ENCODE results near the gene CASZ1. TPM values are rescaled to one million over a fixed set of nuclear protein-coding genes. Genes with fewer than 3 reads are reported as not detected.

Gene CASZ1
- total and polyA plus RNA-seq, 2 donors (not counting 1 experiment from before 2014, with no cell fraction given), result 0.34 to 0.50 TPM

GRCh38 chr1:10657088-10657847 lies 139.2 kb downstream of the CASZ1 start:
- no peak for TF ChIP-seq EZH2 (IDR thresholded peaks at IDR 0.05; ENCODE audit: low read length, missing control alignments)
- no peak for TF ChIP-seq CTCF (conservative IDR thresholded peaks at IDR 0.05 in 1 of 2, IDR thresholded peaks at IDR 0.05 in 1 of 2; ENCODE audit: low read depth in 1 of 2, low read length in 2 of 2)
- H3K36me3 ChIP-seq (ENCODE audit: control insufficient read depth, insufficient read depth, low read length), result no peaks in the 10 kb centered on the region
- no peaks in the 10 kb centered on the region for H3K4me1 ChIP-seq (ENCODE audit: control insufficient read depth, extremely low read depth, insufficient read depth, low read length)
- no peaks in the 10 kb centered on the region for H3K9me3 ChIP-seq (ENCODE audit: control insufficient read depth, insufficient read depth, low read depth, low read length)
- no peaks in the 10 kb centered on the region for H4K20me1 ChIP-seq (ENCODE audit: control insufficient read depth, extremely low read depth, insufficient read depth, low read length)
- no peak overlapping the region for H3K4me2 ChIP-seq (ENCODE audit: extremely low read depth, insufficient read depth, low read length)
- H2AFZ ChIP-seq (ENCODE audit: low read length), result no peak overlapping the region
- no peaks in the 10 kb centered on the region for H3K27me3 ChIP-seq (ENCODE audit: control insufficient read depth, insufficient read depth, low read length)
- H3K4me3 ChIP-seq (replicated peaks in 1 of 4; ENCODE audit: control extremely low read depth in 1 of 4, insufficient read depth in 1 of 4, low read depth in 3 of 4, low read length in 4 of 4), result no peak overlapping the region
- no peak overlapping the region for H3K27ac ChIP-seq (ENCODE audit: insufficient read depth, low read length)
- DNase-seq (ENCODE audit: low read depth in 2 of 2), result no peak
- H3K79me2 ChIP-seq (ENCODE audit: control insufficient read depth, insufficient read depth, low read length), result no peaks in the 10 kb centered on the region
- no peak overlapping the region for H3K9ac ChIP-seq (ENCODE audit: insufficient read depth, low read length)

GRCh38 chr1:10656431-10656830 lies 140.0 kb downstream of the CASZ1 start:
- Histone ChIP-seq H3K27ac (ENCODE audit: insufficient read depth, low read length) (no peak overlapping the region), H3K9ac (ENCODE audit: insufficient read depth, low read length) (no peak overlapping the region), H3K27me3 (ENCODE audit: control insufficient read depth, insufficient read depth, low read length) (no peaks in the 10 kb centered on the region), H3K4me2 (ENCODE audit: extremely low read depth, insufficient read depth, low read length) (no peak overlapping the region), H4K20me1 (ENCODE audit: control insufficient read depth, extremely low read depth, insufficient read depth, low read length) (no peaks in the 10 kb centered on the region), H3K79me2 (ENCODE audit: control insufficient read depth, insufficient read depth, low read length) (no peaks in the 10 kb centered on the region), H3K9me3 (ENCODE audit: control insufficient read depth, insufficient read depth, low read depth, low read length) (no peaks in the 10 kb centered on the region), H3K4me1 (ENCODE audit: control insufficient read depth, extremely low read depth, insufficient read depth, low read length) (no peaks in the 10 kb centered on the region), H3K4me3 (replicated peaks in 1 of 4; ENCODE audit: control extremely low read depth in 1 of 4, insufficient read depth in 1 of 4, low read depth in 3 of 4, low read length in 4 of 4) (no peak overlapping the region), H3K36me3 (ENCODE audit: control insufficient read depth, insufficient read depth, low read length) (no peaks in the 10 kb centered on the region), H2AFZ (ENCODE audit: low read length) (no peak overlapping the region)
- no peak for TF ChIP-seq CTCF (conservative IDR thresholded peaks at IDR 0.05 in 1 of 2, IDR thresholded peaks at IDR 0.05 in 1 of 2; ENCODE audit: low read depth in 1 of 2, low read length in 2 of 2)
- TF ChIP-seq EZH2 (IDR thresholded peaks at IDR 0.05; ENCODE audit: low read length, missing control alignments), result no peak
- no peak for DNase-seq (ENCODE audit: low read depth in 2 of 2)

GRCh38 chr1:10655002-10655401 lies 141.4 kb downstream of the CASZ1 start:
- no peaks in the 10 kb centered on the region for H3K9me3 ChIP-seq (ENCODE audit: control insufficient read depth, insufficient read depth, low read depth, low read length)
- H2AFZ ChIP-seq (ENCODE audit: low read length), result no peak overlapping the region
- H4K20me1 ChIP-seq (ENCODE audit: control insufficient read depth, extremely low read depth, insufficient read depth, low read length), result no peaks in the 10 kb centered on the region
- no peak for DNase-seq (ENCODE audit: low read depth in 2 of 2)
- H3K4me2 ChIP-seq (ENCODE audit: extremely low read depth, insufficient read depth, low read length), result no peak overlapping the region
- H3K27me3 ChIP-seq (ENCODE audit: control insufficient read depth, insufficient read depth, low read length), result no peaks in the 10 kb centered on the region
- TF ChIP-seq EZH2 (IDR thresholded peaks at IDR 0.05; ENCODE audit: low read length, missing control alignments), result no peak
- no peak for TF ChIP-seq CTCF (conservative IDR thresholded peaks at IDR 0.05 in 1 of 2, IDR thresholded peaks at IDR 0.05 in 1 of 2; ENCODE audit: low read depth in 1 of 2, low read length in 2 of 2)
- no peaks in the 10 kb centered on the region for H3K79me2 ChIP-seq (ENCODE audit: control insufficient read depth, insufficient read depth, low read length)
- no peaks in the 10 kb centered on the region for H3K4me1 ChIP-seq (ENCODE audit: control insufficient read depth, extremely low read depth, insufficient read depth, low read length)
- H3K4me3 ChIP-seq (replicated peaks in 1 of 4; ENCODE audit: control extremely low read depth in 1 of 4, insufficient read depth in 1 of 4, low read depth in 3 of 4, low read length in 4 of 4), result no peak overlapping the region
- H3K36me3 ChIP-seq (ENCODE audit: control insufficient read depth, insufficient read depth, low read length), result no peaks in the 10 kb centered on the region
- H3K27ac ChIP-seq (ENCODE audit: insufficient read depth, low read length), result no peak overlapping the region
- H3K9ac ChIP-seq (ENCODE audit: insufficient read depth, low read length), result no peak overlapping the region
